ENCODE results near the gene RBM4. TPM values are rescaled to one million over a fixed set of nuclear protein-coding genes. Genes with fewer than 3 reads are reported as not detected.

RBM4 gene
- total RNA-seq, 4 donors from 2014 or later, result 98.2 to 114 (median 102) TPM

DNA sequence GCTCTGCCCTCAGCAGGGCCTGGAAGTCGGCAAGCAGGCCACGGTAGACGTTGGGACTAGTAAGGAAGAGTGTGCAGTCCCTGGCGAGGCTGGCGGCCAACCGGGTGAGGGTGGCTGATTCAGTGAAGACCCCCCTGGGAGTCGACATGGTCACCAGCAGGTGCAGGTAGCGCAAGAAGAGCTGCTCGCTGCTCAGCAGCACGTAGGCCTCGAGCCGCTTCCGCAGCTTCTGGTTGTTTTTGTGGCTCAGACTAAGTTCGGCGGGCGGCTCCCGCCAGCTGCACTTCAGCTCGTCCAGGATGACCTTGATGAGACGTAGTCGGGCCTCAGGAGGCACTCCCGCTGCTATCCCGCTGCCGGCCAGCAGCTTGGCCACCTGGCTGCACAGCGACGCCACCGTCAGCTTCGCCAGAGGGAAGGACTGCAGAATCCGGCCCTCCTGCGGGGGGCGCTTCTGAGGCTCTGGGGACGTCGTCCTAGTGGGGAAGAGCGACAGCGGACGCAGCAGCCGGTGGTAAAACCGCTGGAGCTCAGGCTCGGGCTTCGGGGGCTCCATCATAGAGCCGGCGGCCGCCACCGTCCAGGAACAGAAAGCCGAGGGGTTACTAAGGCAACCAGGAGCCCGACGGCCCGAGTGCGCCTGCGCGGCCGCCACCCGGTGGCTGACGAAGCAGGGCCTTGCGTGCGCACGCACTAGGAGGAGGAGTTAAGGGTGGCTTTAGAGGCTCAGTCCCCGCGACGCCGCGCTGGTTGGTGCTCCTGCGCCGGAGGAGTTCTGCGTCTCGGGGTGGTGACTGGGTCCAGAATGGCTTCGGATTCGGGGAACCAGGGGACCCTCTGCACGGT is 45.8 kb upstream of the RBM4 start, which contains the start of the genes CCDC87 and CCS:
Gene CCDC87 (minus strand): TSS at position 607 of the 846 bp plus-strand sequence. CDS start 48 bp downstream, at position 559.
Gene CCS (plus strand): TSS at position 729 of the 846 bp plus-strand sequence. CDS start 77 bp downstream, at position 806.
- 0% methylated on average over 6 of the region's 68 CpGs; no CpG with 5 or more reads in 1 of the 2 donors for WGBS, 2 donors (ENCODE audit: low coverage in 1 of 2)
- H3K36me3 ChIP-seq, result no peaks in the 10 kb centered on the region
- H3K4me1 ChIP-seq, result peaks cover 0 to 45% (median 32%) of the 10 kb centered on the region in 3 donors
- peak within 1 kb of the TSS; percentile 61 to 72 for H3K4me3 ChIP-seq
- H3K27me3 ChIP-seq, result no peaks in the 10 kb centered on the region
- TF ChIP-seq EP300 (IDR thresholded peaks at IDR 0.05) (no peak), POLR2AphosphoS5 (IDR thresholded peaks at IDR 0.05) (peak; percentile 91), POLR2A (IDR thresholded peaks at IDR 0.05) (peak; percentile 84 to 89)
- TF ChIP-seq, protein P1, sequence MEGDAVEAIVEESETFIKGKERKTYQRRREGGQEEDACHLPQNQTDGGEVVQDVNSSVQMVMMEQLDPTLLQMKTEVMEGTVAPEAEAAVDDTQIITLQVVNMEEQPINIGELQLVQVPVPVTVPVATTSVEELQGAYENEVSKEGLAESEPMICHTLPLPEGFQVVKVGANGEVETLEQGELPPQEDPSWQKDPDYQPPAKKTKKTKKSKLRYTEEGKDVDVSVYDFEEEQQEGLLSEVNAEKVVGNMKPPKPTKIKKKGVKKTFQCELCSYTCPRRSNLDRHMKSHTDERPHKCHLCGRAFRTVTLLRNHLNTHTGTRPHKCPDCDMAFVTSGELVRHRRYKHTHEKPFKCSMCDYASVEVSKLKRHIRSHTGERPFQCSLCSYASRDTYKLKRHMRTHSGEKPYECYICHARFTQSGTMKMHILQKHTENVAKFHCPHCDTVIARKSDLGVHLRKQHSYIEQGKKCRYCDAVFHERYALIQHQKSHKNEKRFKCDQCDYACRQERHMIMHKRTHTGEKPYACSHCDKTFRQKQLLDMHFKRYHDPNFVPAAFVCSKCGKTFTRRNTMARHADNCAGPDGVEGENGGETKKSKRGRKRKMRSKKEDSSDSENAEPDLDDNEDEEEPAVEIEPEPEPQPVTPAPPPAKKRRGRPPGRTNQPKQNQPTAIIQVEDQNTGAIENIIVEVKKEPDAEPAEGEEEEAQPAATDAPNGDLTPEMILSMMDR (IDR thresholded peaks at IDR 0.05), result peak in 3 of 4 experiments; percentile 80 to 84 (median 80)
- peak within 1 kb of the TSS; percentile 65 to 88 (median 87) for H3K27ac ChIP-seq
- H3K9me3 ChIP-seq, result no peaks in the 10 kb centered on the region
- ATAC-seq, result peak; percentile 98

DNA sequence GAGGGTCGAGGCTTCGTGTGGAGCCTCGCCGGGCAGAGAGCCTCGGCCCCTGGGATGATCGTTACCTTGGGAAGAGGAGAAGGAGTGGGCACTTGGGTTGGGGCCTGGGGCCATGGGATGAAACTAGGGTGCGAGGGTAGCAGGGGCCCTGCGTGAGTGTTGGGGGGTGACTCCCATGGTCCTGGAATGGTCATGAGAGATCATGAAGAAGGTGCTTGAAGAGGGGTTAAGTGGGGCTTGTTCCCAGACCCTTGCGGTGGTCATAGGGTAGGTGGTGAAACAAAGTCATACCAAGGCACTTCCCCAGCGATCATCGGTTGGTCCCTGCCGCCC is 45.2 kb upstream of the RBM4 start:
- TF ChIP-seq POLR2A (IDR thresholded peaks at IDR 0.05) (no peak), EP300 (IDR thresholded peaks at IDR 0.05) (no peak), POLR2AphosphoS5 (IDR thresholded peaks at IDR 0.05) (no peak)
- TF ChIP-seq, protein P1 (IDR thresholded peaks at IDR 0.05), result no peak
- H3K4me3 ChIP-seq, result peak overlapping the region; percentile 61 to 72
- H3K9me3 ChIP-seq, result no peaks in the 10 kb centered on the region
- ATAC-seq, result no peak
- H3K36me3 ChIP-seq, result no peaks in the 10 kb centered on the region
- H3K27ac ChIP-seq, result peak overlapping the region; percentile 65 to 88 (median 87)
- H3K4me1 ChIP-seq, result peaks cover 0 to 45% (median 32%) of the 10 kb centered on the region in 3 donors
- no peaks in the 10 kb centered on the region for H3K27me3 ChIP-seq
- 20% methylated on average over 4 of the region's 12 CpGs; no CpG with 5 or more reads in 1 of the 2 donors for WGBS, 2 donors (ENCODE audit: low coverage in 1 of 2)

DNA sequence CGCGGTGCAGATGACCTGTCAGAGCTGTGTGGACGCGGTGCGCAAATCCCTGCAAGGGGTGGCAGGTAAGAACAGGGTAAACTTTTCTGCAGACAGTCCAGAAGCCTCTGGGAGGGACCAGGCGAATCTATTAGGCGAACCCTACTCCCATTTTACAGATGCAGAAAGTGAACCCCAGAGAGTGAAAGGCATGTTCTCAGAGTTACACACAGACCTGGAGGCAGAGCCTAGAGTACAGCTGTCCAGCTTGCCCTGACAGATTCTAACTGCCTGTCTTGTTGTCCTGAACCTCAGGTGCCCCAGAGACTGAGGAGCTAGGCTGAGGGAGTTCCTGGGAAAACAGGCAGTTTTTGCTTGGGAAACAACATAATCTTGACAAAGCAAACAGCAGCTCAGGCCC is 44.9 kb upstream of the RBM4 start:
- H3K4me1 ChIP-seq, result peaks cover 0 to 45% (median 32%) of the 10 kb centered on the region in 3 donors
- H3K4me3 ChIP-seq, result peak overlapping the region; percentile 61 to 72

DNA sequence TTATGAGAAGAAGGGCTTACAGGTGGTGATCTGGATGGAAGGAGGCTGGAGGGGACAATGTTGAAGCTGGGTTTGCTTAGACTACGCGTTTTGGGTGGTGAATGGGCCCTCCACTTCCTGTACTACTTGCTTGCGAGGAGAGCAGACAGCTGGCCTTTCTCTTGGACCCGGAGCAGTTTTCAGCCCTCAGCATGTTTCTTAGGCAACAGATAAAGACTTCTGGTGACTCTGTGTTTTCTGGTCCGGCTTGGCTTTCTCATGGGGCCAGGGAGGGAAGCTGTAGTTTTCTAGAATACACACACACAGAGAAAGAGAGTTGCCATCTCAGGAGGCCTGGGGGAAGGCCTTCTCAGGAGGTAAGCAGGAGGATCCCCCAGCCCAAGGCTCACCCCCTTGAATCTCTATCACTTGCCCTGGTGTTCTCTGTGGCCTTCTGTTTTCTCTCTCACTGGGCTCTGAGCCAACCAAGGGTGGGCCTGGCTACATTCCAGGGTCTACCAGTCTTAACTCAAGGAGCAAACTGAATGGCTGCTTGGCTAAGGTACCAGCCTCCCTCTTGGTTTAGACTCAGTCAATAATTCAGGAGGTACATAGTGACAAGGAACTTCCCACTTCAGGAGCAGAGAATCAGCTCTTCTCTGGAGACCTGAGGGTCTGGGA is 43.1 kb upstream of the RBM4 start:
- Histone ChIP-seq H3K9me3 (no peaks in the 10 kb centered on the region), H3K4me3 (no peak overlapping the region), H3K36me3 (peaks cover 0 to 16% of the 10 kb centered on the region in 2 donors), H3K4me1 (peaks cover 0 to 45% (median 32%) of the 10 kb centered on the region in 3 donors), H3K27ac (peak overlapping the region in 3 of 4 donors; percentile 64 to 70 (median 67)), H3K27me3 (no peaks in the 10 kb centered on the region)
- TF ChIP-seq EP300 (IDR thresholded peaks at IDR 0.05) (no peak), POLR2AphosphoS5 (IDR thresholded peaks at IDR 0.05) (no peak), POLR2A (IDR thresholded peaks at IDR 0.05) (no peak)
- TF ChIP-seq, protein P1 (IDR thresholded peaks at IDR 0.05), result no peak
- ATAC-seq, result no peak
- 21 to 29% methylated on average over 4 of the region's 5 CpGs for WGBS, 2 donors (ENCODE audit: low coverage in 1 of 2)

More for the DNA sequence above, 44.9 kb upstream of the RBM4 start:
- ATAC-seq, result no peak
- Histone ChIP-seq H3K36me3 (no peaks in the 10 kb centered on the region), H3K27me3 (no peaks in the 10 kb centered on the region), H3K27ac (peak overlapping the region; percentile 65 to 88 (median 87)), H3K9me3 (no peaks in the 10 kb centered on the region)
- TF ChIP-seq EP300 (IDR thresholded peaks at IDR 0.05), result no peak
- 49% methylated on average over 7 of the region's 7 CpGs; no CpG with 5 or more reads in 1 of the 2 donors for WGBS, 2 donors (ENCODE audit: low coverage in 1 of 2)

DNA sequence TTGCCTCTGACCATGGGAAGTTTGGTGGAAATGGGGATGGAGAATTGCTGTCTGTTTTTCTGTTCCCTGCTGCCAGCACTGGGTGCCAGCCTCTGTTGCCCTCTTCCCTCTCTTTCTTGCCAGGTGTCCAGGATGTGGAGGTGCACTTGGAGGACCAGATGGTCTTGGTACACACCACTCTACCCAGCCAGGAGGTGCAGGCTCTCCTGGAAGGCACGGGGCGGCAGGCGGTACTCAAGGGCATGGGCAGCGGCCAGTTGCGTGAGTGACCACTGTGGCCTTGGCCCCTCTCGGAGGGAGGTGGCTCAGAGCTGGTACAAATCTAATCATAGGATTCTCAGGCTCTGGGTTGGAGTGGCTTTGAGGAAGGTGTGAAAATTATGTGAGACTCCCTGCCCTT is 39.5 kb upstream of the RBM4 start:
- Histone ChIP-seq H3K27ac (no peak overlapping the region), H3K27me3 (no peaks in the 10 kb centered on the region), H3K9me3 (no peaks in the 10 kb centered on the region), H3K4me3 (no peak overlapping the region), H3K36me3 (peaks cover 0 to 45% of the 10 kb centered on the region in 2 donors), H3K4me1 (peaks cover 0 to 43% (median 21%) of the 10 kb centered on the region in 3 donors)
- ATAC-seq, result no peak
- TF ChIP-seq POLR2AphosphoS5 (IDR thresholded peaks at IDR 0.05) (no peak), EP300 (IDR thresholded peaks at IDR 0.05) (no peak), POLR2A (IDR thresholded peaks at IDR 0.05) (no peak)
- TF ChIP-seq, protein P1 (IDR thresholded peaks at IDR 0.05), result no peak
- WGBS, 2 donors (ENCODE audit: low coverage in 1 of 2), result no CpG with 5 or more reads among the region's 6 CpGs

Data from gastroesophageal sphincter (tissue), 4 donors.